MCF 10A (cell line): ENCODE results near the gene WWOX. TPM values are rescaled to one million over a fixed set of nuclear protein-coding genes. Genes with fewer than 3 reads are reported as not detected.

Source experiments
- BruUV-seq: library from RNA; stranded (reverse); fragments of 400-500 nt; replicated peaks from 2 replicates; lab custom pipeline; 2021; lab: Mats Ljungman, UMichigan
- CTCF ChIA-PET: fragments of 300-600 bp; sonication (Branson Sonifier 250); formaldehyde crosslinking; extraction: SDS; loops from one replicate; lab custom pipeline; 2021; ENCODE audit warnings: antibody characterized with exemption, inconsistent platforms; lab: Yijun Ruan, JAX
- POLR2A ChIA-PET: fragments of 300-600, 350-650 bp; sonication (Branson Sonifier 250); formaldehyde crosslinking; extraction: SDS; loops from one replicate; lab custom pipeline; 2020; ENCODE audit warnings: antibody characterized with exemption, inconsistent platforms; lab: Yijun Ruan, JAX
- DNase-seq: peaks from one replicate; pipeline ENCODE4 v3.0.0-alpha.2; 2018; ENCODE audit not compliant: unreplicated experiment
- H3K27ac Mint-ChIP-seq: one replicate; pipeline ENCODE4 v1.8.0; 2022; ENCODE audit warnings: mild to moderate bottlenecking, low read depth, mixed read lengths; ENCODE audit not compliant: unreplicated experiment
- H3K27me3 Mint-ChIP-seq: one replicate; pipeline ENCODE4 v1.8.0; 2022; ENCODE audit warnings: mixed read lengths; ENCODE audit not compliant: insufficient read depth, unreplicated experiment
- H3K36me3 Mint-ChIP-seq: one replicate; pipeline ENCODE4 v1.8.0; 2022; ENCODE audit warnings: mild to moderate bottlenecking, moderate library complexity, mixed read lengths; ENCODE audit not compliant: insufficient read depth, unreplicated experiment
- H3K4me1 Mint-ChIP-seq: one replicate; pipeline ENCODE4 v1.8.0; 2022; ENCODE audit warnings: mixed read lengths; ENCODE audit not compliant: insufficient read depth, unreplicated experiment
- H3K4me3 Mint-ChIP-seq: one replicate; pipeline ENCODE4 v1.8.0; 2022; ENCODE audit warnings: mild to moderate bottlenecking, moderate library complexity, mixed read lengths; ENCODE audit not compliant: unreplicated experiment
- H3K9me3 Mint-ChIP-seq: one replicate; pipeline ENCODE4 v1.8.0; 2022; ENCODE audit warnings: mixed read lengths; ENCODE audit not compliant: unreplicated experiment
- CTCF ChIP-seq: fragments of 200-600 bp; IDR thresholded peaks from one replicate; pipeline ENCODE4 v1.8.0; 2022; ENCODE audit warnings: antibody characterized with exemption, mild to moderate bottlenecking; ENCODE audit not compliant: unreplicated experiment
- intact Hi-C: fragments of 100-400 bp; cut with micrococcal nuclease; formaldehyde crosslinking; loops from 2 replicates; pipeline ENCODE4 v1.14.1; 2022
- total RNA-seq: library from RNA; stranded (reverse); gene quantifications from 2 replicates; pipeline ENCODE4 v1.2.3, GENCODE V29; 2022

WWOX gene
- total RNA-seq, 1 experiment from 2014 or later: 18.1 TPM

GRCh38 chr16:78271981-78272380 is 172.5 kb downstream of the WWOX start:
- POLR2A ChIA-PET: no interaction called here
- BruUV-seq: no TSS peak
- TF ChIP-seq CTCF: no peak
- CTCF ChIA-PET: interaction anchor here (0.6 kb wide), 1 partner anchor 505 kb away, joined by 3 read pairs; no protein-coding TSS in a partner anchor
- no peaks in the 10 kb centered on the region for H3K4me1 Mint-ChIP-seq
- intact Hi-C loops: no loop called here
- H3K4me3 Mint-ChIP-seq: no peak overlapping the region
- H3K27me3 Mint-ChIP-seq: no peaks in the 10 kb centered on the region
- DNase-seq: no peak
- H3K36me3 Mint-ChIP-seq: no peaks in the 10 kb centered on the region
- H3K27ac Mint-ChIP-seq: no peak overlapping the region
- peaks cover under 1% of the 10 kb centered on the region for H3K9me3 Mint-ChIP-seq

GRCh38 chr16:78274771-78275170 is 175.3 kb downstream of the WWOX start:
- no peak for TF ChIP-seq CTCF
- Mint-ChIP-seq H3K9me3 (no peaks in the 10 kb centered on the region), H3K27ac (no peak overlapping the region), H3K4me1 (no peaks in the 10 kb centered on the region), H3K27me3 (no peaks in the 10 kb centered on the region), H3K4me3 (no peak overlapping the region), H3K36me3 (no peaks in the 10 kb centered on the region)
- ChIA-PET POLR2A (no interaction called here), CTCF (no interaction called here)
- no peak for DNase-seq
- intact Hi-C loops: no loop called here
- no TSS peak for BruUV-seq

- no peaks in the 10 kb centered on the region for H3K4me1 Mint-ChIP-seq
- CTCF ChIA-PET: no interaction called here
- no peak for DNase-seq
Measured at GRCh38 chr16:78275420-78275819, 176.0 kb downstream of the WWOX start.

GRCh38 chr16:78277321-78278055 is 178.0 kb downstream of the WWOX start:
- intact Hi-C loops: no loop called here
- no peaks in the 10 kb centered on the region for H3K36me3 Mint-ChIP-seq
- H3K4me3 Mint-ChIP-seq: no peak overlapping the region
- H3K27me3 Mint-ChIP-seq: no peaks in the 10 kb centered on the region
- no peaks in the 10 kb centered on the region for H3K9me3 Mint-ChIP-seq
- DNase-seq: no peak
- H3K27ac Mint-ChIP-seq: no peak overlapping the region
- H3K4me1 Mint-ChIP-seq: no peaks in the 10 kb centered on the region
- POLR2A ChIA-PET: no interaction called here
- TF ChIP-seq CTCF: no peak
- CTCF ChIA-PET: interaction anchor here (0.6 to 1.2 kb wide), 2 partner anchors 12 to 322 kb away, joined by 3 read pairs; no protein-coding TSS in a partner anchor
- BruUV-seq: no TSS peak

More at GRCh38 chr16:78275420-78275819, 176.0 kb downstream of the WWOX start:
- no peaks in the 10 kb centered on the region for H3K36me3 Mint-ChIP-seq
- POLR2A ChIA-PET: no interaction called here
- no peak overlapping the region for H3K4me3 Mint-ChIP-seq
- no peaks in the 10 kb centered on the region for H3K27me3 Mint-ChIP-seq
- no peak for TF ChIP-seq CTCF
- no peak overlapping the region for H3K27ac Mint-ChIP-seq
- no TSS peak for BruUV-seq
- intact Hi-C loops: no loop called here
- H3K9me3 Mint-ChIP-seq: no peaks in the 10 kb centered on the region
